T-cell (primary cell): ENCODE results near the gene DPY19L1. TPM values are rescaled to one million over a fixed set of nuclear protein-coding genes. Genes with fewer than 3 reads are reported as not detected.
"Not testable (repeated sequence)": the region's sequence is repeated elsewhere in the genome, so short reads cannot be mapped to it uniquely, and the experiment has no call there.

Experiments
- ATAC-seq, 4 experiments: fragments of 200-7000 bp in 3 of 4; fragments of 150-1000 bp in 1 of 4; cut with Tn5 transposase; replicated peaks in 1 of 4; 1 replicate in 3 of 4; 2 replicates in 1 of 4; pipeline ENCODE4 v1.10.0; 2021; ENCODE audit warnings: moderate library complexity in 3 of 4, mild to moderate bottlenecking in 2 of 4, moderate number of reproducible peaks in 1 of 4
- CTCF ChIA-PET, 2 donors: fragments of 300-600 bp; sonication (Branson Sonifier 250); formaldehyde crosslinking; loops; one replicate each; lab custom pipeline; 2022; ENCODE audit warnings: antibody characterized with exemption in 2 of 2; lab: Charles Lee
- POLR2A ChIA-PET, 2 donors: fragments of 300-600 bp; sonication (Branson Sonifier 250); formaldehyde crosslinking; loops; one replicate each; lab custom pipeline; 2022; ENCODE audit warnings: antibody characterized with exemption in 2 of 2; lab: Charles Lee
- DNase-seq, 35 experiments: peaks; one replicate each; pipeline versions ENCODE4 v3.0.0 to v3.0.0-alpha.2; 2013 to 2023
- H3K27ac ChIP-seq: one replicate; pipeline ENCODE4 v1.5.1; 2013; ENCODE audit warnings: low read length
- H3K27me3 ChIP-seq, 2 experiments: replicated peaks in 1 of 2; 1 replicate in 1 of 2; 2 replicates in 1 of 2; pipeline versions ENCODE4 v1.6.1 to v1.7.0; 2013; ENCODE audit warnings: low read length in 1 of 2, mixed read lengths in 1 of 2; ENCODE audit not compliant: control insufficient read depth in 2 of 2, insufficient read depth in 2 of 2; ENCODE audit errors: extremely low read depth in 1 of 2
- H3K36me3 ChIP-seq, 2 donors: 1 replicate in 1 of 2; 2 replicates in 1 of 2; pipeline versions ENCODE4 v1.6.1 to v1.7.0; 2013; ENCODE audit warnings: low read length in 1 of 2; ENCODE audit not compliant: control insufficient read depth in 2 of 2, insufficient read depth in 1 of 2; ENCODE audit errors: extremely low read depth in 1 of 2
- H3K4me1 ChIP-seq, 2 experiments: 1 replicate in 1 of 2; 2 replicates in 1 of 2; pipeline versions ENCODE4 v1.6.1 to v1.7.0; 2013; ENCODE audit warnings: low read length in 2 of 2, mixed read lengths in 1 of 2; ENCODE audit not compliant: insufficient read depth in 2 of 2, control insufficient read depth in 1 of 2; ENCODE audit errors: extremely low read depth in 1 of 2
- H3K4me3 ChIP-seq, 2 donors: 1 replicate in 1 of 2; 2 replicates in 1 of 2; pipeline versions ENCODE4 v1.5.1 to v1.7.0; 2013; ENCODE audit warnings: mild to moderate bottlenecking in 2 of 2, low read length in 1 of 2, moderate library complexity in 1 of 2; ENCODE audit not compliant: control insufficient read depth in 1 of 2; ENCODE audit errors: extremely low read depth in 1 of 2
- H3K9me3 ChIP-seq: 2 replicates; pipeline ENCODE4 v1.7.0; 2013
- H3K27ac Mint-ChIP-seq, 2 donors: one replicate each; pipeline ENCODE4 v1.8.0; 2020 to 2021; ENCODE audit warnings: mild to moderate bottlenecking in 2 of 2, mixed read lengths in 2 of 2
- H3K27me3 Mint-ChIP-seq, 2 donors: one replicate each; pipeline ENCODE4 v1.8.0; 2021 to 2022; ENCODE audit warnings: mixed read lengths in 2 of 2
- H3K36me3 Mint-ChIP-seq: one replicate; pipeline ENCODE4 v1.8.0; 2021; ENCODE audit warnings: mixed read lengths
- H3K4me1 Mint-ChIP-seq, 3 donors: one replicate each; pipeline ENCODE4 v1.8.0; 2020 to 2022; ENCODE audit warnings: mixed read lengths in 3 of 3, mild to moderate bottlenecking in 1 of 3
- H3K4me3 Mint-ChIP-seq, 3 donors: one replicate each; pipeline ENCODE4 v1.8.0; 2020 to 2022; ENCODE audit warnings: mild to moderate bottlenecking in 3 of 3, mixed read lengths in 3 of 3, moderate library complexity in 3 of 3
- H3K9me3 Mint-ChIP-seq, 3 donors: one replicate each; pipeline ENCODE4 v1.8.0; 2020 to 2022; ENCODE audit warnings: mixed read lengths in 3 of 3
- WGBS: methylation state at CpG from one replicate; pipeline ENCODE4 v1.1.5; 2013; ENCODE audit warnings: missing lambda C conversion rate; ENCODE audit not compliant: insufficient coverage; 5-methylcytosine and 5-hydroxymethylcytosine counted together
- total RNA-seq, 35 experiments: library from RNA in 6 of 35; stranded (reverse) in 6 of 35; fragments of 120-200 nt in 1 of 35; gene quantifications; one replicate each; pipeline versions ENCODE4 v1.2.1 to v1.2.4 and lab custom pipeline; 2013 to 2026

Gene DPY19L1
- total RNA-seq, 5 donors from 2014 or later (not counting 1 experiment from before 2014, with no cell fraction given), result 6.6 to 10.5 (median 10.3) TPM

GRCh38 chr7:34945894-34946477, 91.3 kb downstream of the DPY19L1 start:
- H3K9me3 ChIP-seq, CTCF ChIA-PET, POLR2A ChIA-PET, H3K4me3 ChIP-seq, H3K9me3 Mint-ChIP-seq, H3K36me3 ChIP-seq, H3K4me1 ChIP-seq, H3K4me3 Mint-ChIP-seq, ATAC-seq, H3K27me3 Mint-ChIP-seq, H3K4me1 Mint-ChIP-seq, H3K27me3 ChIP-seq, H3K27ac Mint-ChIP-seq, H3K27ac ChIP-seq, DNase-seq: not testable (repeated sequence)
- H3K36me3 Mint-ChIP-seq, result peaks cover 31% of the 10 kb centered on the region
- WGBS, result 83% methylated on average over 2 of the region's 7 CpGs

DNA sequence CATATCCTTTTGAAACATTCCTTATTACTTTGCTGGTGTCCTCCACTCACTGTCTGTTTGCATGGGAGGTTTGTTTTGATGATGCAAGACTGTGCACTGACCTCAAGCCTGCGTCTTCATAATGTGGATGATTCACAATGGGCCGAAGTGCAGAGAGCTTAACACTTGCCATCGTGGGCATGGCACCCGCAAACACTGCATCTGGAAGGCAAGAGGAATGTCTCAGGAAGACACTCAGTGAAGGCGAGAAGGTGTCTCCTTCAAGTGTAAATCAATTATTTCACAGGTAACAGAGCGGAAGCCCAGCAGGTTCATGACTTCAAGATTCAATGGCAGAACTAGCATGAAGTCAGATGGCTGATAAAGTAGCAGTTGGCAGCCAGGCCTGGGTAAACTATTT, 98.1 kb downstream of the DPY19L1 start:
- Histone ChIP-seq H3K36me3 (no peaks in the 10 kb centered on the region), H3K27me3 (no peaks in the 10 kb centered on the region), H3K4me3 (no peak overlapping the region), H3K9me3 (no peaks in the 10 kb centered on the region), H3K4me1 (no peaks in the 10 kb centered on the region), H3K27ac (no peak overlapping the region)
- no peaks in the 10 kb centered on the region for H3K27me3 Mint-ChIP-seq
- peaks cover 31% of the 10 kb centered on the region for H3K36me3 Mint-ChIP-seq
- CTCF ChIA-PET, result interaction anchor here in 1 of 2 donors (0.6 kb wide), 1 partner anchor 104 kb away, joined by 3 read pairs; no protein-coding TSS in a partner anchor
- no peak for ATAC-seq
- no peak for DNase-seq
- POLR2A ChIA-PET, result no interaction called here
- H3K4me1 Mint-ChIP-seq, result no peaks in the 10 kb centered on the region
- H3K27ac Mint-ChIP-seq, result no peak overlapping the region
- H3K9me3 Mint-ChIP-seq, result no peaks in the 10 kb centered on the region
- no peak overlapping the region for H3K4me3 Mint-ChIP-seq
- 74% methylated on average over 6 of the region's 6 CpGs for WGBS

DNA sequence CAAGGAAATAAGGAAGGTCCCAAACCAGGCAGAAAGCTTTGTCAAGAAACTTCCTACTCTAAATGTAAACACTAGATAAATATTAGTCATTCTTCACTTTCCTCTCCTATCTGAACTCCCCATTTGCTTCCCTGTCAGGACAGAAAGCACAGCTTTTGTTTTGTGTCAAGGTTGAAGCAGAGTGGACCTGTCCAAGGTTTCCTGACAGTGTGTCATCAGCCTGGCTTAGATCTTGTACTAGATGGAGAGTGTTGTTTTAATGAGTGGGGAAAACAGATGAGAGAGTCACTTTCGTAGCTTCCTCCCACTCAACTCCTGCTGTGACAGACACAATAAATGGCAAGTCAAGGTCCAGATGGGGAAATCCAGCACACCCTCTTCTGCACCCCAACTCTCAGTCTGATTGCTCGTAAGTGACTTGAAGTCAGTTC, 101.5 kb downstream of the DPY19L1 start:
- not testable (repeated sequence) for ATAC-seq

DNA sequence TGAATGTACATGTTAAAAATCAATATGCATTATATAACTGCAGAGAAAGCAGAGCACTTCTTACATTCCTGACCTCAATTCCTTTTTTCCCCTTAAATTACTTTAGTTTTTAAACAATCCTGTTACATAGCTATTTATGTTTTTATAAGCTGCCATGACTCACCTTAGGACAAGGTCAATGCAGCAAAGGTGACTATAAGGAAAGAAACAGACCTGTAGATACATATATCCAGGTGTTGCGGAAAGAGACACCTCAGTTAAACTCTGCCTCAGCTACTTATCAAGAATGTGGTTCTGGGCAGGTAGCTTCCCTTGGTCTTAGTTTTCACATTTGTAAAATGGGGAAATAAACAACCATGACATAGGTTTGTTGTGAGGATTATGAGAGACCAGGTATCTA, 105.5 kb downstream of the DPY19L1 start:
- no peaks in the 10 kb centered on the region for H3K9me3 Mint-ChIP-seq
- Histone ChIP-seq H3K27ac (no peak overlapping the region), H3K4me1 (no peaks in the 10 kb centered on the region), H3K9me3 (no peaks in the 10 kb centered on the region), H3K36me3 (no peaks in the 10 kb centered on the region), H3K27me3 (no peaks in the 10 kb centered on the region), H3K4me3 (no peak overlapping the region)
- no peaks in the 10 kb centered on the region for H3K27me3 Mint-ChIP-seq
- no peak overlapping the region for H3K27ac Mint-ChIP-seq
- no peak for ATAC-seq
- no CpG with 5 or more reads among the region's 1 CpG for WGBS
- H3K36me3 Mint-ChIP-seq, result peaks cover 39% of the 10 kb centered on the region
- ChIA-PET CTCF (no interaction called here), POLR2A (no interaction called here)
- no peaks in the 10 kb centered on the region for H3K4me1 Mint-ChIP-seq
- no peak overlapping the region for H3K4me3 Mint-ChIP-seq
- DNase-seq, result no peak

More for the DNA sequence above, 101.5 kb downstream of the DPY19L1 start:
- DNase-seq, H3K27ac Mint-ChIP-seq, H3K27me3 ChIP-seq, H3K4me1 ChIP-seq, H3K27me3 Mint-ChIP-seq, POLR2A ChIA-PET, H3K4me1 Mint-ChIP-seq, H3K27ac ChIP-seq, CTCF ChIA-PET, H3K36me3 ChIP-seq, H3K4me3 ChIP-seq, H3K4me3 Mint-ChIP-seq, H3K9me3 Mint-ChIP-seq, H3K9me3 ChIP-seq: not testable (repeated sequence)
- WGBS, result no CpG with 5 or more reads among the region's 2 CpGs
- peaks cover 37% of the 10 kb centered on the region for H3K36me3 Mint-ChIP-seq

- 98% methylated on average over 6 of the region's 6 CpGs for WGBS
Observed at GRCh38 chr7:34929783-34930182, 107.5 kb downstream of the DPY19L1 start.

GRCh38 chr7:34928560-34928959, 108.7 kb downstream of the DPY19L1 start:
- no peak for DNase-seq
- Mint-ChIP-seq H3K27me3 (no peaks in the 10 kb centered on the region), H3K27ac (no peak overlapping the region), H3K4me3 (no peak overlapping the region), H3K4me1 (no peaks in the 10 kb centered on the region), H3K9me3 (no peaks in the 10 kb centered on the region), H3K36me3 (peaks cover 26% of the 10 kb centered on the region)
- POLR2A ChIA-PET, result no interaction called here
- Histone ChIP-seq H3K4me3 (no peak overlapping the region), H3K27me3 (no peaks in the 10 kb centered on the region), H3K9me3 (no peaks in the 10 kb centered on the region), H3K36me3 (no peaks in the 10 kb centered on the region), H3K27ac (no peak overlapping the region), H3K4me1 (no peaks in the 10 kb centered on the region)
- CTCF ChIA-PET, result no interaction called here
- ATAC-seq, result no peak
- no CpG with 5 or more reads among the region's 1 CpG for WGBS

More at GRCh38 chr7:34929783-34930182, 107.5 kb downstream of the DPY19L1 start:
- CTCF ChIA-PET, H3K4me1 Mint-ChIP-seq, H3K4me3 ChIP-seq, H3K9me3 ChIP-seq, POLR2A ChIA-PET, H3K4me3 Mint-ChIP-seq, H3K27me3 ChIP-seq, H3K27ac Mint-ChIP-seq, H3K9me3 Mint-ChIP-seq, H3K4me1 ChIP-seq, H3K27ac ChIP-seq, ATAC-seq, DNase-seq, H3K27me3 Mint-ChIP-seq, H3K36me3 ChIP-seq: not testable (repeated sequence)
- H3K36me3 Mint-ChIP-seq, result peaks cover 32% of the 10 kb centered on the region
